Activated B cell treated with CpG ODN at 0.5 μM for 24 hours (primary cell): ENCODE measurements around the gene STX8. TPM values are rescaled to one million over a fixed set of nuclear protein-coding genes. Genes with fewer than 3 reads are reported as not detected.
"Not testable (repeated sequence)": the region's sequence is repeated elsewhere in the genome, so short reads cannot be mapped to it uniquely, and the experiment has no call there.

Experiments used
- ATAC-seq: fragments of 200-7000 bp; cut with Tn5 transposase; one replicate; pipeline ENCODE4 v1.10.0; 2021; ENCODE audit warnings: low read depth, mild to moderate bottlenecking, moderate library complexity
- CTCF ChIA-PET: fragments of 350-600 bp; sonication (Branson Sonifier 250); formaldehyde crosslinking; loops from one replicate; lab custom pipeline; 2021; ENCODE audit warnings: antibody characterized with exemption; lab: Charles Lee
- POLR2A ChIA-PET: fragments of 350-600 bp; sonication (Branson Sonifier 250); formaldehyde crosslinking; loops from one replicate; lab custom pipeline; 2021; ENCODE audit warnings: antibody characterized with exemption; lab: Charles Lee
- DNase-seq: peaks from one replicate; pipeline ENCODE4 v3.0.0; 2022
- H3K27ac Mint-ChIP-seq: one replicate; pipeline ENCODE4 v1.8.0; 2020; ENCODE audit warnings: mixed read lengths
- H3K27me3 Mint-ChIP-seq: one replicate; pipeline ENCODE4 v1.8.0; 2021; ENCODE audit warnings: mixed read lengths
- H3K36me3 Mint-ChIP-seq: one replicate; pipeline ENCODE4 v1.8.0; 2021; ENCODE audit warnings: low read depth, mixed read lengths
- H3K4me1 Mint-ChIP-seq: one replicate; pipeline ENCODE4 v1.8.0; 2021; ENCODE audit warnings: mixed read lengths
- H3K4me3 Mint-ChIP-seq: one replicate; pipeline ENCODE4 v1.8.0; 2020; ENCODE audit warnings: mild to moderate bottlenecking, mixed read lengths
- H3K9me3 Mint-ChIP-seq: one replicate; pipeline ENCODE4 v1.8.0; 2020; ENCODE audit warnings: mixed read lengths
- CTCF ChIP-seq: fragments of 200-600 bp; IDR thresholded peaks from one replicate; pipeline ENCODE4 v1.8.0; 2022; ENCODE audit warnings: antibody characterized with exemption, mild to moderate bottlenecking
- intact Hi-C: fragments of 100-400 bp; cut with micrococcal nuclease; formaldehyde crosslinking; loops from one replicate; pipeline ENCODE4 v1.15.1; 2024
- total RNA-seq: library from RNA; stranded (reverse); gene quantifications from 2 replicates; pipeline ENCODE4 v1.2.3, GENCODE V29; 2022

STX8 gene
- total RNA-seq, 1 donor from 2014 or later = 66.9 TPM

DNA sequence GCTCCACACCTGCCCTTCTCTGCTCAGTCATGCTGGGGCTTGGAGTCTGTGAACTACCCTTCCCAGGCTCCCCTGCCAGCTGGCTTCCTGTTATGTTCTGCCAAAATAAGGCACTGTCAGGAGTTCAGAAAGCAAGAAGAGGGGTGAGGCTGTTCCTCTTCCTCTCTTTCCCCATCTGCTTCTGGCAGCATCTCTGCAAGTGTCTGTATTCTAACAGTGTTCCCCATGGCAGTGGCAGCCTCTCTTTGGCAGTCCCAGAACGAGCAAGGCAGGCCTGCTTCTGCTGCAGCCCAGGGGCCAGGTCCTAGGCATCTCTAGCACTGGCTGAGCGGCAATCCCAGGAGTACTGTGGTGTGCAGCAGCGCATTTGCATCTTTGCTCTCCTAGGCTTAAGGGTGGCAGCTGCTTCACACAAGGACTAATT is 219.1 kb downstream of the STX8 start:
- DNase-seq (no peak), ATAC-seq (no peak)
- Mint-ChIP-seq H3K4me3 (no peak overlapping the region), H3K4me1 (peaks cover 18% of the 10 kb centered on the region), H3K27me3 (no peaks in the 10 kb centered on the region), H3K27ac (no peak overlapping the region), H3K9me3 (no peaks in the 10 kb centered on the region), H3K36me3 (peaks cover 6% of the 10 kb centered on the region)
- no peak for TF ChIP-seq CTCF
- intact Hi-C loops = no loop called here
- ChIA-PET POLR2A (no interaction called here), CTCF (no interaction called here)

GRCh38 chr17:9355846-9356245 is 219.8 kb downstream of the STX8 start:
- Mint-ChIP-seq H3K27ac (no peak overlapping the region), H3K4me3 (no peak overlapping the region), H3K4me1 (peaks cover 18% of the 10 kb centered on the region), H3K36me3 (peaks cover 6% of the 10 kb centered on the region), H3K9me3 (no peaks in the 10 kb centered on the region), H3K27me3 (no peaks in the 10 kb centered on the region)
- DNase-seq (no peak), ATAC-seq (no peak)
- CTCF ChIA-PET = no interaction called here
- intact Hi-C loops = no loop called here
- POLR2A ChIA-PET = no interaction called here
- TF ChIP-seq CTCF = no peak

- ATAC-seq, CTCF ChIA-PET, H3K27ac Mint-ChIP-seq: not testable (repeated sequence)
Observed at GRCh38 chr17:9355231-9355630, 220.4 kb downstream of the STX8 start.

DNA sequence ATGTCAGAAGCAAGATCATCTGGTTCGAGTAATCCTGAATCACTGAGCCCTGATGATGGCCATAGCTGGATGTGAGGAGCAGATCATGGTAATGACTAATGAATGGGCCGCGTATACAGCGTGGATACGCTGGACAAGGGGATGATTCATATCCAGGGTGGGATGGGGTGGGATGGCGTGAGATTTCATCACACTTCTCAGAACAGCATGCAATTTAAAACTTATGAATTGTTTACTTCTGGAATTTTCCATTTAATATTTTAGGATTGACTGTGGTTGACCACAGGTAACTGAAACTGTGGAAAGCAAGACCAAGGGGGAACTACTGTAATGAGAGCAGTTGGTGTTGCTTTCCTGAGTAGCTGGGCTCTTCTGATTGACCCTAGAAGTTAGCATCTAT is 225.5 kb downstream of the STX8 start:
- Mint-ChIP-seq H3K4me1 (no peaks in the 10 kb centered on the region), H3K9me3 (no peaks in the 10 kb centered on the region), H3K27me3 (no peaks in the 10 kb centered on the region), H3K27ac (no peak overlapping the region), H3K4me3 (no peak overlapping the region), H3K36me3 (peaks cover 3% of the 10 kb centered on the region)
- intact Hi-C loops = no loop called here
- no peak for TF ChIP-seq CTCF
- no peak for ATAC-seq
- no peak for DNase-seq
- POLR2A ChIA-PET = no interaction called here
- CTCF ChIA-PET = no interaction called here

More at GRCh38 chr17:9355231-9355630, 220.4 kb downstream of the STX8 start:
- H3K4me3 Mint-ChIP-seq, DNase-seq, H3K9me3 Mint-ChIP-seq, POLR2A ChIA-PET, H3K27me3 Mint-ChIP-seq, H3K36me3 Mint-ChIP-seq, intact Hi-C loops: not testable (repeated sequence)
- H3K4me1 Mint-ChIP-seq = peaks cover 18% of the 10 kb centered on the region

- POLR2A ChIA-PET = no interaction called here
- Mint-ChIP-seq H3K4me3 (no peak overlapping the region), H3K27ac (no peak overlapping the region), H3K36me3 (no peaks in the 10 kb centered on the region), H3K9me3 (no peaks in the 10 kb centered on the region), H3K27me3 (no peaks in the 10 kb centered on the region), H3K4me1 (no peaks in the 10 kb centered on the region)
- TF ChIP-seq CTCF = no peak
- CTCF ChIA-PET = no interaction called here
- intact Hi-C loops = no loop called here
- no peak for ATAC-seq
- DNase-seq = no peak
Observed at GRCh38 chr17:9346296-9346926, 229.2 kb downstream of the STX8 start.

GRCh38 chr17:9343516-9343915 is 232.1 kb downstream of the STX8 start:
- TF ChIP-seq CTCF = no peak
- POLR2A ChIA-PET = no interaction called here
- Mint-ChIP-seq H3K27ac (no peak overlapping the region), H3K4me1 (no peaks in the 10 kb centered on the region), H3K27me3 (no peaks in the 10 kb centered on the region), H3K9me3 (no peaks in the 10 kb centered on the region), H3K36me3 (no peaks in the 10 kb centered on the region), H3K4me3 (no peak overlapping the region)
- intact Hi-C loops = no loop called here
- no peak for DNase-seq
- CTCF ChIA-PET = no interaction called here
- no peak for ATAC-seq
